Urinary bladder (tissue), 4 donors: ENCODE measurements around the gene RTN4R. TPM values are rescaled to one million over a fixed set of nuclear protein-coding genes. Genes with fewer than 3 reads are reported as not detected.

Experiments used
- DNase-seq: peaks from one replicate; pipeline ENCODE4 v3.0.0-alpha.2; 2015; ENCODE audit errors: extremely low spot score
- H3K27ac ChIP-seq: one replicate; pipeline ENCODE4 v1.5.1; 2013; ENCODE audit warnings: low read depth, mild to moderate bottlenecking, moderate library complexity
- H3K36me3 ChIP-seq: one replicate; pipeline ENCODE4 v1.6.1; 2013; ENCODE audit warnings: mild to moderate bottlenecking, moderate library complexity; ENCODE audit not compliant: insufficient read depth
- H3K4me1 ChIP-seq: one replicate; pipeline ENCODE4 v1.6.1; 2013; ENCODE audit warnings: mild to moderate bottlenecking, moderate library complexity; ENCODE audit not compliant: insufficient read depth
- H3K4me3 ChIP-seq: one replicate; pipeline ENCODE4 v1.5.1; 2013; ENCODE audit warnings: low read depth, low read length
- WGBS: extraction: QIAGEN DNeasy Blood & Tissue Kit; methylation state at CpG from one replicate; pipeline ENCODE4 v1.1.7; 2013; 5-methylcytosine and 5-hydroxymethylcytosine counted together
- polyA plus RNA-seq: library from polyadenylated mRNA; stranded (reverse); fragments of 200-250 nt; gene quantifications from one replicate; pipeline ENCODE4 v1.2.3, GENCODE V29; 2013
- total RNA-seq: library from RNA; depleted of rRNA; stranded (reverse); fragments of >200 nt; gene quantifications from one replicate; pipeline ENCODE4 v1.2.3, GENCODE V29; 2014
- donor health status: healthy with polysubstance abuse.
- donor health status: healthy.

RTN4R gene
- total and polyA plus RNA-seq, 2 donors, result 1.1 to 3.1 TPM

- no peak for DNase-seq
Measured at GRCh38 chr22:20228055-20228938, 39.8 kb downstream of the RTN4R start.

DNA sequence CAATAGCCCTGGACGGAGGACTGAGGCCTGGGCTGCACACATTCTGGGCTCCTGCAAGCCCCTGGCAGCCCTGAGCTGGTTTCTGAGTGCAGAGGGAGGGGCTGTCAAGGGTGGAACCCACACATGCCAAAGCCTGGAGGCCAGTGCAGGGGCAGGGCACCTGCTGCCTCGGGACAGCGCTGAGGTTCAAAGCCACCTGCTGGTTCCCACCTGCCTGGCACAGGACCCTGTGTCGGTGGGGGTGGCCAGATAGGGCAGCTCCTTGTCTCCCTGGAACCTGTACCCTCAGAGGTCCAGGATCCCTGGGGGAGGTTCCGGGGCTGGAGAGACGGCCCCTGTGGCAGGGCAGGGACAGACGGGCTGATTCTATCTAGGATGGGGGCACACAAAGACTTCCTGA, 40.8 kb downstream of the RTN4R start:
- no peak overlapping the region for H3K27ac ChIP-seq
- 89% methylated on average over 7 of the region's 7 CpGs for WGBS
- no peaks in the 10 kb centered on the region for H3K36me3 ChIP-seq
- H3K4me1 ChIP-seq, result no peaks in the 10 kb centered on the region
- no peak for DNase-seq
- no peak overlapping the region for H3K4me3 ChIP-seq

More at GRCh38 chr22:20228055-20228938, 39.8 kb downstream of the RTN4R start:
- H3K4me1 ChIP-seq, result no peaks in the 10 kb centered on the region
- H3K27ac ChIP-seq, result no peak overlapping the region
- no peaks in the 10 kb centered on the region for H3K36me3 ChIP-seq
- WGBS, result 80% methylated on average over 23 of the region's 23 CpGs
- H3K4me3 ChIP-seq, result no peak overlapping the region

GRCh38 chr22:20226760-20227350, 41.3 kb downstream of the RTN4R start:
- Histone ChIP-seq H3K4me1 (no peaks in the 10 kb centered on the region), H3K36me3 (no peaks in the 10 kb centered on the region), H3K27ac (no peak overlapping the region), H3K4me3 (no peak overlapping the region)
- 86% methylated on average over 17 of the region's 17 CpGs for WGBS
- DNase-seq, result no peak

DNA sequence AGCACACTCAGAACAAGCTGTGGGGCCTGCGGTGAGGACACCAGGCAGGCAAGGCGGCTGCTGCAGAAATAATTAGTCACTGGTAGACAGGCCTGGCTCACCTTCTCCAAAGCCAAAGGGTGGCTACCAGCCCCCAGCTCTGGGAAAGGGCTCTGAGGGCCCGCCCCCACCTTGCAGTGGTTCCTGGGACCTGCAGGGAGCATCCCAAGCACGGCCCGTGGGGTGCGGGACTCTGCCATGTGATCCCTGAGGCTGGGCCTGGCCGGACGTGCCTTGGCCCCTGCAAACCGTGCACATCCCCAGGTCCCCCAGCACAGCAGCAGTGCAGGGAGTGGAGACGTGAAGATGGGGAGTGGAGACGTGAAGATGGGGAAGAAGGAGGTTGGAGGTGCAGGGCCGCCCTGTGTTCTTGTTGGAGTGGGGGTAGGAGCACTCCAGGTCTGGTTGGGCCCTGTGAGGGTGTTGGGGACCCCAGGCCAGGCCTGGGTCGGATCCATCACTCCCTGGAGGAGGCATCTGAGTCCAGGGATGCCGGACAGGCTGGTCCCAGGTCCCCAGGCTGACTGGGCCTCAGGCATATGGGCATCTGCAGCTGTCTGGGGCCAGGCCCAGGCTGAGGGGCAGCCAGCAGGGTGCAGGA, 41.9 kb downstream of the RTN4R start:
- H3K27ac ChIP-seq, result no peak overlapping the region
- H3K36me3 ChIP-seq, result no peaks in the 10 kb centered on the region
- 82% methylated on average over 14 of the region's 14 CpGs for WGBS
- DNase-seq, result no peak
- H3K4me1 ChIP-seq, result no peaks in the 10 kb centered on the region
- H3K4me3 ChIP-seq, result no peak overlapping the region

- H3K36me3 ChIP-seq, result no peaks in the 10 kb centered on the region
- H3K27ac ChIP-seq, result no peak overlapping the region
- no peak for DNase-seq
- 99% methylated on average over 2 of the region's 2 CpGs for WGBS
- H3K4me1 ChIP-seq, result no peaks in the 10 kb centered on the region
- no peak overlapping the region for H3K4me3 ChIP-seq
Measured at GRCh38 chr22:20225693-20225966, 42.5 kb downstream of the RTN4R start.

DNA sequence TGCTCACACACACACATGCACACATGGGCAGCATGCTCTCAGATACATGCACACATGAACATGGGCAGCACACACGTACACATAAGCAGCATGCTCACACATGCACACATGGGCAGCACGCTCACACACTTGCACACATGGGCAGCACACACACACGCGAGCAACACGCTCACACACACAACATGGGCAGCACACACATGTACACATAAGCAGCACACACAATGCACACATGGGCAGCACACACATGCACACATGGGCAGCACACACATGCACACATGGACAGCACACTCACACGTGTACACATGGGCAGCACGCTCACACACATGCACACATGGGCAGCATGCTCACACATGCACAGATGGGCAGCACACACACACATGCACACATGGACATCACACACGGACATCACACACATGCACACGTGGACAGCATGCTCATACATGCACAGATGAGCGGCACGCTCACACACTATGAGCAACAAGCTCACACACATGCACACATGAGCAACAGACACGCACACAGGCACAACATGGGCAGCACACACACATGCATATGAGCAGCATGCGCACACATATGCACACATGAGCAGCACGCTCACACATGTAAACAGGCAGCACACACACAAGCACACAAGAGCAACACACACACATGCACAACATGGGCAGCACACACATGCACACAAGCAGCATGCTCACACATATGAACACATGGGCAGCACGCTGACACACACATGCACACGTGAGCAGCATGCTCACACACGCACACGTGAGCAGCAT, 43.0 kb downstream of the RTN4R start:
- DNase-seq, result no peak
- WGBS, result 92% methylated on average over 18 of the region's 18 CpGs
- Histone ChIP-seq H3K36me3 (no peaks in the 10 kb centered on the region), H3K27ac (no peak overlapping the region), H3K4me3 (no peak overlapping the region), H3K4me1 (no peaks in the 10 kb centered on the region)

- WGBS, result 89% methylated on average over 3 of the region's 3 CpGs
Measured at GRCh38 chr22:20224256-20224626, 43.9 kb downstream of the RTN4R start.

DNA sequence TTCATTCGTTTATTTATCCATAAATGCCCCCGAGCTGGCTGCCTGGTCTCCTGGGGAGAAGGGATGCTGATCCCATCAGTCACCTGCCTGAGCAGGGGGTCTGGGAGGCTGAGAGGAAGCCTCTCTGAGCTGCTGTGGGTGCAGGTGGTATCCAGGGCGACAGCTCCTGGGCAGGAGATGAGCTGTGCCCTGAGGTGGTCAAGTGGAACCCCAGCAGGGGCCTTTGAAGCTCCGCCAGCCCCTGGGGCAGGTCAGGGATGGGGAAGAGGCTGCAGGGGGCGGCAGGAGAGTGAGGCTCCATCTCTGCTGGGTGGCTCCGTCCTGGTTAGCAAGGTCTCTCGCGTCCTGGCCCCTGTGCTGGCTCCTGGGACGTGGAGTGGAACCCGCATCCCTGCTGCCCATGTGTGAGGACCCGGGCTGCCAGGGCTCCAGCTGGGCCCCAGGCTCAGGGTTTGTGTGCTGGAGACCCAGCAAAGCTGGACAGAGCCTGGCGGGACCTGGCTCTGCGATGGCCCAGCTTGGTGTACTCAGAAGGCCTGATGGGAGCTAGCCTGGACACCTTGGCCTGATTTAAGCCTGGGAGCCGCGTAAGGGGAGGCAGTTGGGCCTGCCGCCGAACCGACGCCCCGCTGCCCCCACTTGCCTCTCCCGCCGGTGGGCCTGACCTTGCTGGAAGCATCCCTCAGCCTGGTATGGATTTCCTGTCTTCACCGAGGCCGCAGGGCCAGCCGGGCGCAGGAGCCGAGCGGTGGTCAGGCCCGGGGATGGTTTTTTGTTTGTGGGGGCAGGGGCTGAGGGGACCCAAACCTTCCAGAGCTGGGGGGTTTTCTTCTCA, 44.5 kb downstream of the RTN4R start:
- Histone ChIP-seq H3K36me3 (no peaks in the 10 kb centered on the region), H3K4me1 (no peaks in the 10 kb centered on the region), H3K27ac (no peak overlapping the region), H3K4me3 (no peak overlapping the region)
- DNase-seq, result no peak
- WGBS, result 82% methylated on average over 29 of the region's 29 CpGs

More at GRCh38 chr22:20224256-20224626, 43.9 kb downstream of the RTN4R start:
- Histone ChIP-seq H3K4me1 (no peaks in the 10 kb centered on the region), H3K4me3 (no peak overlapping the region), H3K36me3 (no peaks in the 10 kb centered on the region), H3K27ac (no peak overlapping the region)
- no peak for DNase-seq

DNA sequence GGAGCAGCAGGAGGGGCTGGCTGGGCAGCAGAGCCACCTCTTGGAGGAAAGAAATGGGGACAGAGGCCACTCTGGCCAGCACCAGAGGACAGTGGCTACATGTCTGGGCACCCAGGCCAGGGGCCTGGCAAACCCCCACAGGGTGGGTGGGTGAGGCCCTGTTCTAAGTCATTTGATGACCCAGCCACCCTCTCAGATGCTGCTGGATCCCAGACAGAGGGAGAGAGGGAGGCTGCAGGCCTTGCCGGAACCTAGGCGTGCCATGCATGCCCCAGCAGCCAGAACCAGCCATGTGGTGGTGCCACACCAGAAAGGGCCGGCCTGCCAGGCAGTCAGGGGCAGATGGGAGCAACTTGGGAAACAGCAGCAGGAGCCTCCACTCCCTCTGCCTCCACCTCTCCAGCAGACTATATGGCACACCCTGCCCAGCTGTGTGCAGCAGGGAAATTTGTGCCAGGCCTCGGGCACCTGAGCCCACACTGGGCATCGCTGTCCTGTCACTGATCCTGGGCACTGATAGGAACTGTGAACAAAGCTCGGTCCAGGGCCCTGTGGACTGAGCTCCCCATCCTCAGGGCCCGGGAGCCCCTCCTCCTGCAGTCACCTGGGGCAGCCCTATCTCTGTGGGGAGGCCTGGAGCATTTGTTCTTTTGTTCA, 45.2 kb downstream of the RTN4R start:
- no peak overlapping the region for H3K27ac ChIP-seq

DNA sequence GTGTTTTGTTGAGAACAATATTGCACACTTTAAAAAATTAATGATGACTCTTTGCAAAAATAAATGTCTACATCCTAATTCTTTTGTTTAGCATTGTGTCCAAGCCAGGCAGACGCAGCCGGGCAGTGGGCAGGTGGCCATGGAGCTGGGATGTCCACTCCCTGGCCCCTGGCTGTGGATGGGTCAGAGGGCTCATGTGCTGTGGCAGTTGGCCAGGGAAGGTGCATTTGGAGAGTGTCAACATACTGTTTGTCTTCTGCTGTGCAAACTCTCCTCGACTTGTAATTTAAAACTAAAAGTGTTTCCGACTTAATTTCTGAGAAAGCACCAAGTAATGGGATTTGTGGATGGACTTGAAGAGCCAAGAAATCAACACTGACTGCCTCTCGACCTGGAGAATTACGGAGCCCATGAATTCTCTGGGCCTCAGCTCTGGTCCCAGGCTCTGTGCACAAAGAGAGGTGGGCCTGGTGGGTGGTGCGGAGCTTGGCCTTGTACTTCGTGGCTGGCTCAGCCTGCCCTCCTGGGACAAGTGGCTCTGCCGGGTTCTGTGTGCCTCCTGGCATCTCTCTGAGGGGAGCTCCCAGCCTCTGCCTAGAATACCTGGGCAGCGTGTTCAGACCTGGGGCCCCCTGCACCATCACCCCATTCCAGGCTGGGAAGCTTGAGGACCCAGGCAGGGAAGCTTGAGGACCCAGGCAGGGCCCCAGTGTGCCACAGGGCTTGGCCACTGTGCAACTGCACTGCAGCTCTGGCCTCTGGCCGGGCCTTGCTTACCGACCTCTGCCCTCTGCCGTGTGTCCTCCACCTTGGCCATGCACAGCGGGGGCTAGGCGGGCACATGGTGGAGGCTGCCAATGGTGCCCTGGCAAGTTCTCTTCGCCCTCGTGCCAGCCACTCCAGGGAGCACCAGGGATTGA, 46.4 kb downstream of the RTN4R start:
- 69% methylated on average over 17 of the region's 17 CpGs for WGBS
- no peaks in the 10 kb centered on the region for H3K4me1 ChIP-seq
- H3K4me3 ChIP-seq, result no peak overlapping the region
- H3K27ac ChIP-seq, result no peak overlapping the region
- no peak for DNase-seq
- H3K36me3 ChIP-seq, result no peaks in the 10 kb centered on the region

More for the DNA sequence above, 45.2 kb downstream of the RTN4R start:
- Histone ChIP-seq H3K36me3 (no peaks in the 10 kb centered on the region), H3K4me1 (no peaks in the 10 kb centered on the region), H3K4me3 (no peak overlapping the region)
- no peak for DNase-seq
- WGBS, result 91% methylated on average over 7 of the region's 7 CpGs

DNA sequence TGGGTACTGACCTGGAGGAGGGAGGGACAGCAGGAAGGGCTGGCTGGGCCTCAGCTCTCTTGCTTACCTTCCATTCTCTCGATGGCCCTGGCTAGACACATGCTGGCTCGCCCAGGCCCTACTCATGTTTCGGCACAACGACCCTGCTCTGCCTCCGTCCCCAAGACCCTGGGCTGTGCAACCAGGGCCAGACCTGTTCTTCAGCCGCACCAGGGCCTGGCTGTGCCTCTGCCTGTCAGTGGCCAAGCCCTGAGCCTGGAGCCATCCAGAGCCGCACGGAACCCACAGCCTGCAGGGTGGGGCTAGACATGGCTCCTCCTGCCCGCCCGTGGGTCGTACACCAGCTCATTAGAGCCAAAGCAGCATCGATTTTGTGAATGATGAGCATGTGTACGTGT, 47.5 kb downstream of the RTN4R start:
- Histone ChIP-seq H3K4me1 (no peaks in the 10 kb centered on the region), H3K4me3 (no peak overlapping the region), H3K36me3 (no peaks in the 10 kb centered on the region), H3K27ac (no peak overlapping the region)
- WGBS, result 81% methylated on average over 13 of the region's 13 CpGs
- DNase-seq, result no peak
